ENCODE measurements around the gene SETD7. TPM values are rescaled to one million over a fixed set of nuclear protein-coding genes. Genes with fewer than 3 reads are reported as not detected.

Gene SETD7
- total RNA-seq, 1 donor from 2014 or later, result 51.8 TPM

- no peak for DNase-seq (ENCODE audit: extremely low spot score in 2 of 2)
- H3K36me3 ChIP-seq, result peaks cover 0 to 5% of the 10 kb centered on the region in 2 donors
- no peaks in the 10 kb centered on the region for H3K27me3 ChIP-seq
- peaks cover 8% of the 10 kb centered on the region for H3K4me1 ChIP-seq
- TF ChIP-seq POLR2AphosphoS5 (IDR thresholded peaks at IDR 0.05; ENCODE audit: insufficient read depth in 1 of 2, low read depth in 1 of 2), result no peak
- no peak for TF ChIP-seq CTCF (IDR thresholded peaks at IDR 0.05)
- TF ChIP-seq POLR2A (IDR thresholded peaks at IDR 0.05), result no peak
- intact Hi-C loops (cut with DNase I), result no loop called here
- H3K4me3 ChIP-seq, result no peak overlapping the region
- H3K27ac ChIP-seq, result no peak overlapping the region
- H3K9me3 ChIP-seq, result no peaks in the 10 kb centered on the region
Observed at GRCh38 chr4:139501527-139501926, 54.5 kb downstream of the SETD7 start.

DNA sequence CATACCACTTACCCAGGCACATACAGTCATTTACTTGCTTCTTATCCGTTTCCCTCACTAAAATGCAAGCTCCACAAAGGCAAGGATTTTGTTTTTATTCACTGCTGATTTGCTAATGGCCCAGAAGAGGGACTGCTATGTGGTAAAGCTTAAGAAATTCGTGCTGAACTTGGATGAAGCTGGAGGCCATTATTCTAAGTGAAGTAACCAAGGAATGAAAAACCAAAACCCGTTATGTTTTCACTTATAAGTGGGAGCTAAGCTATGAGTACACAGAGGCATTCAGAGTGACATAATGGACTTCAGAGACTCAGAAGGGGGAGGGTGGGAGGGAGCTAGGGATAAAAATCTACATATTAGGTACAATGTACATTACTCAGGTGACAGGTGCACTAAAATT lies 54.9 kb downstream of the SETD7 start:
- intact Hi-C loops (cut with DNase I), result no loop called here
- no peak for DNase-seq (ENCODE audit: extremely low spot score in 2 of 2)
- Histone ChIP-seq H3K4me3 (no peak overlapping the region), H3K27me3 (no peaks in the 10 kb centered on the region), H3K27ac (no peak overlapping the region), H3K9me3 (no peaks in the 10 kb centered on the region), H3K36me3 (peaks cover 0 to 5% of the 10 kb centered on the region in 2 donors), H3K4me1 (peaks cover 8% of the 10 kb centered on the region)
- TF ChIP-seq POLR2A (IDR thresholded peaks at IDR 0.05) (no peak), CTCF (IDR thresholded peaks at IDR 0.05) (no peak), POLR2AphosphoS5 (IDR thresholded peaks at IDR 0.05; ENCODE audit: insufficient read depth in 1 of 2, low read depth in 1 of 2) (no peak)

DNA sequence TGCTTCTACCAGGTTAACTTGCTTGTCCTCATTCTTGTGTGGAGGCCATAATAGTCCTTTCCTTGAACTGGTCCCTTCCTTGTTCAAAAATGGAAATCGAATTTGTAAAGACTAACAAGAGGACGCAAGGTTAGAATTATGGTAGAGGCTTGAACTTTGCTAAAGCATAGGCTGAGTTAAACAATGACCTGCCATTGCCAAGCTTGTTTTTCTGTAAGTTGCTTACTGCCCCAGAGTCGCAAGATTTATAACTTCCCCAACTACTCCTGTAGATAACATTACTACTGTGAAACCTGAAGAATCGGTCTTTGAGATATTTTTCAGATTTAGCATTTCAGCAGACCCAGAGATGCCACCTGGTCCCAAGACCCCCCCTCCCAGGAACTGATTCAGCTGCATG lies 56.8 kb downstream of the SETD7 start:
- intact Hi-C loops (cut with DNase I), result loop anchor here (10.0 kb wide), 1 partner anchor 136 kb away; no protein-coding TSS in a partner anchor

GRCh38 chr4:139493176-139493575 lies 62.8 kb downstream of the SETD7 start:
- Histone ChIP-seq H3K4me3 (no peak overlapping the region), H3K9me3 (no peaks in the 10 kb centered on the region), H3K27me3 (no peaks in the 10 kb centered on the region), H3K4me1 (peaks cover 4% of the 10 kb centered on the region), H3K36me3 (no peaks in the 10 kb centered on the region), H3K27ac (no peak overlapping the region)
- DNase-seq (ENCODE audit: extremely low spot score in 2 of 2), result no peak
- intact Hi-C loops (cut with DNase I), result loop anchor here (10.0 kb wide), 1 partner anchor 142 kb away; no protein-coding TSS in a partner anchor
- TF ChIP-seq POLR2A (IDR thresholded peaks at IDR 0.05), result no peak
- TF ChIP-seq POLR2AphosphoS5 (IDR thresholded peaks at IDR 0.05; ENCODE audit: insufficient read depth in 1 of 2, low read depth in 1 of 2), result no peak
- TF ChIP-seq CTCF (IDR thresholded peaks at IDR 0.05), result no peak

More for the DNA sequence above, 56.8 kb downstream of the SETD7 start:
- H3K27me3 ChIP-seq, result no peaks in the 10 kb centered on the region
- H3K9me3 ChIP-seq, result no peaks in the 10 kb centered on the region
- H3K4me3 ChIP-seq, result no peak overlapping the region
- H3K36me3 ChIP-seq, result no peaks in the 10 kb centered on the region
- TF ChIP-seq POLR2A (IDR thresholded peaks at IDR 0.05), result no peak
- TF ChIP-seq POLR2AphosphoS5 (IDR thresholded peaks at IDR 0.05; ENCODE audit: insufficient read depth in 1 of 2, low read depth in 1 of 2), result no peak
- TF ChIP-seq CTCF (IDR thresholded peaks at IDR 0.05), result no peak
- DNase-seq (ENCODE audit: extremely low spot score in 2 of 2), result no peak
- peaks cover 8% of the 10 kb centered on the region for H3K4me1 ChIP-seq
- no peak overlapping the region for H3K27ac ChIP-seq

GRCh38 chr4:139492429-139492828 lies 63.6 kb downstream of the SETD7 start:
- no peak for DNase-seq (ENCODE audit: extremely low spot score in 2 of 2)
- no peaks in the 10 kb centered on the region for H3K4me1 ChIP-seq
- no peaks in the 10 kb centered on the region for H3K36me3 ChIP-seq
- H3K4me3 ChIP-seq, result no peak overlapping the region
- H3K27ac ChIP-seq, result no peak overlapping the region
- H3K27me3 ChIP-seq, result no peaks in the 10 kb centered on the region
- intact Hi-C loops (cut with DNase I), result loop anchor here (10.0 kb wide), 1 partner anchor 142 kb away; no protein-coding TSS in a partner anchor
- no peak for TF ChIP-seq CTCF (IDR thresholded peaks at IDR 0.05)
- TF ChIP-seq POLR2A (IDR thresholded peaks at IDR 0.05), result no peak
- TF ChIP-seq POLR2AphosphoS5 (IDR thresholded peaks at IDR 0.05; ENCODE audit: insufficient read depth in 1 of 2, low read depth in 1 of 2), result no peak
- H3K9me3 ChIP-seq, result no peaks in the 10 kb centered on the region

All from vagina (tissue), 2 donors.